ENCODE data around the gene ADAMTS12.

The ADAMTS12 gene

GRCh38 chr5:33595303-33595702 is 296.5 kb downstream of the ADAMTS12 start:
- Histone ChIP-seq H3K79me1 (replicated peaks; ENCODE audit: low read length, poor library complexity, severe bottlenecking) (no peaks in the 10 kb centered on the region), H3K4me1 (ENCODE audit: control insufficient read depth, insufficient read depth, low read depth, low read length) (no peaks in the 10 kb centered on the region), H3K36me3 (ENCODE audit: control insufficient read depth in 1 of 2, insufficient read depth in 2 of 2, low read depth in 1 of 2, low read length in 2 of 2) (peaks cover 3 to 29% of the 10 kb centered on the region in 2 experiments), H3K23ac (ENCODE audit: low read length in 2 of 2) (no peak overlapping the region), H4K8ac (ENCODE audit: low read length) (no peak overlapping the region), H3K27me3 (ENCODE audit: control insufficient read depth in 1 of 2, insufficient read depth in 1 of 2, low read length in 2 of 2) (no peaks in the 10 kb centered on the region), H2AK5ac (ENCODE audit: low read length, severe bottlenecking) (no peak overlapping the region), H3K4ac (ENCODE audit: low read depth in 1 of 2, low read length in 2 of 2) (no peak overlapping the region), H3K27ac (ENCODE audit: low read length, poor library complexity, severe bottlenecking) (no peak overlapping the region), H3K9ac (ENCODE audit: low read length) (no peak overlapping the region), H3K4me2 (ENCODE audit: low read length, poor library complexity, severe bottlenecking) (no peak overlapping the region), H2BK5ac (ENCODE audit: low read depth, low read length, poor library complexity, severe bottlenecking) (no peak overlapping the region), H3K18ac (ENCODE audit: low read depth in 1 of 2, low read length in 2 of 2) (no peak overlapping the region), H3K4me3 (ENCODE audit: insufficient read depth in 1 of 2, low read depth in 1 of 2, low read length in 2 of 2) (no peak overlapping the region), H2BK12ac (ENCODE audit: low read length in 2 of 2) (no peak overlapping the region), H2BK15ac (ENCODE audit: low read depth, poor library complexity, severe bottlenecking) (no peak overlapping the region), H4K91ac (ENCODE audit: low read length) (no peak overlapping the region), H3K14ac (ENCODE audit: low read length in 2 of 2) (no peak overlapping the region), H2AFZ (ENCODE audit: low read depth, low read length) (no peak overlapping the region), H2BK120ac (ENCODE audit: low read depth, low read length) (no peak overlapping the region), H3K9me3 (ENCODE audit: control insufficient read depth, low read length) (no peaks in the 10 kb centered on the region)
- WGBS = 88% methylated on average over 3 of the region's 4 CpGs
- no peak for DNase-seq

DNA sequence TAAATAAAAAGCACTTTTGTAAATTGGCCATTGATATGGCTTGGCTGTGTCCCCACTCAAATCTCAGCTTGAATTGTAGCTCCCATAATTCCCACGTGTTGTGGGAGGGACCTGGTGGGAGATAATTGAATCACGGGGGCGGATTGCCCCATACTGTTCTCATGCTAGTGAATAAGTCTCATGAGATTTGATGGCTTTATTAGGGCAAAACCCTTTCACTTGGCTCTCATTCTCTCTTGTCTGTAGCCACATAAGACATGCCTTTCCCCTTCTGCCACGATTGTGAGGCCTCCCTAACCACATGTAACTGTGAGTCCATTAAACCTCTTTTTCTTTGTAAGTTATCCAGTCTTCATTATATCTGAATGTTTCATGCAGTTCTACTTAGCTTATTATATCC is 297.8 kb downstream of the ADAMTS12 start:
- H3K27me3 ChIP-seq (ENCODE audit: control insufficient read depth in 1 of 2, insufficient read depth in 1 of 2, low read length in 2 of 2) = no peaks in the 10 kb centered on the region
- no peak overlapping the region for H4K91ac ChIP-seq (ENCODE audit: low read length)
- H4K8ac ChIP-seq (ENCODE audit: low read length) = no peak overlapping the region
- H3K36me3 ChIP-seq (ENCODE audit: control insufficient read depth in 1 of 2, insufficient read depth in 2 of 2, low read depth in 1 of 2, low read length in 2 of 2) = peaks cover 3 to 38% of the 10 kb centered on the region in 2 experiments
- H2BK120ac ChIP-seq (ENCODE audit: low read depth, low read length) = no peak overlapping the region
- H2BK15ac ChIP-seq (ENCODE audit: low read depth, poor library complexity, severe bottlenecking) = no peak overlapping the region
- no peak overlapping the region for H2BK5ac ChIP-seq (ENCODE audit: low read depth, low read length, poor library complexity, severe bottlenecking)
- no peak overlapping the region for H2AFZ ChIP-seq (ENCODE audit: low read depth, low read length)
- no peak overlapping the region for H2AK5ac ChIP-seq (ENCODE audit: low read length, severe bottlenecking)
- H3K14ac ChIP-seq (ENCODE audit: low read length in 2 of 2) = no peak overlapping the region
- no peak overlapping the region for H3K27ac ChIP-seq (ENCODE audit: low read length, poor library complexity, severe bottlenecking)
- no peak overlapping the region for H2BK12ac ChIP-seq (ENCODE audit: low read length in 2 of 2)
- no peaks in the 10 kb centered on the region for H3K79me1 ChIP-seq (replicated peaks; ENCODE audit: low read length, poor library complexity, severe bottlenecking)
- 98% methylated on average over 4 of the region's 4 CpGs for WGBS
- H3K23ac ChIP-seq (ENCODE audit: low read length in 2 of 2) = no peak overlapping the region
- DNase-seq = no peak
- H3K9ac ChIP-seq (ENCODE audit: low read length) = no peak overlapping the region
- no peak overlapping the region for H3K4ac ChIP-seq (ENCODE audit: low read depth in 1 of 2, low read length in 2 of 2)
- no peaks in the 10 kb centered on the region for H3K9me3 ChIP-seq (ENCODE audit: control insufficient read depth, low read length)
- H3K4me1 ChIP-seq (ENCODE audit: control insufficient read depth, insufficient read depth, low read depth, low read length) = no peaks in the 10 kb centered on the region
- no peak overlapping the region for H3K18ac ChIP-seq (ENCODE audit: low read depth in 1 of 2, low read length in 2 of 2)
- no peak overlapping the region for H3K4me3 ChIP-seq (ENCODE audit: insufficient read depth in 1 of 2, low read depth in 1 of 2, low read length in 2 of 2)
- no peak overlapping the region for H3K4me2 ChIP-seq (ENCODE audit: low read length, poor library complexity, severe bottlenecking)

DNA sequence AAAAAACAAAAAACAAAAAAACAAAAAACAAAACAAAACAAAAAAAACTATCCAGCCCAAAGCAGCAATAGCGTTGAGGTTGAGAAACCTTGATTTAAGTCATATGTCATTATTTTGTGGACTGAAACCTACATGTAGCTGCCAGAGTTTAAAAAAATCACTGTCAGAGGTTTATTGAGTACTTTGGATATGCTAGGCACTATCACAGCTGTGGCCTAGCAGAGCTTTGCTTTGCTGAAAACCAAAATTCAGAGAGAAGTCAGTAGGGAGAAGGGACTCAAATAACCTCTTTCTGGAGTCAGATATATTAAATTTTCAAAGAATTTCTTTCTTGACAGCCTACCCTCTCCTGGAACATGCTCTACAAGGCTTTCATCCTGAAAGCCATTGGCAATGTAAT is 299.5 kb downstream of the ADAMTS12 start:
- Histone ChIP-seq H3K4ac (ENCODE audit: low read depth in 1 of 2, low read length in 2 of 2) (no peak overlapping the region), H3K23ac (ENCODE audit: low read length in 2 of 2) (no peak overlapping the region), H3K27me3 (ENCODE audit: control insufficient read depth in 1 of 2, insufficient read depth in 1 of 2, low read length in 2 of 2) (no peaks in the 10 kb centered on the region), H2BK15ac (ENCODE audit: low read depth, poor library complexity, severe bottlenecking) (no peak overlapping the region), H2BK120ac (ENCODE audit: low read depth, low read length) (no peak overlapping the region), H3K4me2 (ENCODE audit: low read length, poor library complexity, severe bottlenecking) (no peak overlapping the region), H3K9me3 (ENCODE audit: control insufficient read depth, low read length) (no peaks in the 10 kb centered on the region), H2BK5ac (ENCODE audit: low read depth, low read length, poor library complexity, severe bottlenecking) (no peak overlapping the region), H3K14ac (ENCODE audit: low read length in 2 of 2) (no peak overlapping the region), H3K4me1 (ENCODE audit: control insufficient read depth, insufficient read depth, low read depth, low read length) (no peaks in the 10 kb centered on the region), H2AFZ (ENCODE audit: low read depth, low read length) (no peak overlapping the region), H4K91ac (ENCODE audit: low read length) (no peak overlapping the region), H3K36me3 (ENCODE audit: control insufficient read depth in 1 of 2, insufficient read depth in 2 of 2, low read depth in 1 of 2, low read length in 2 of 2) (peaks cover 11 to 55% of the 10 kb centered on the region in 2 experiments), H3K18ac (ENCODE audit: low read depth in 1 of 2, low read length in 2 of 2) (no peak overlapping the region), H2BK12ac (ENCODE audit: low read length in 2 of 2) (no peak overlapping the region), H4K8ac (ENCODE audit: low read length) (no peak overlapping the region), H3K79me1 (replicated peaks; ENCODE audit: low read length, poor library complexity, severe bottlenecking) (no peaks in the 10 kb centered on the region), H2AK5ac (ENCODE audit: low read length, severe bottlenecking) (no peak overlapping the region), H3K4me3 (ENCODE audit: insufficient read depth in 1 of 2, low read depth in 1 of 2, low read length in 2 of 2) (no peak overlapping the region), H3K9ac (ENCODE audit: low read length) (no peak overlapping the region), H3K27ac (ENCODE audit: low read length, poor library complexity, severe bottlenecking) (no peak overlapping the region)
- WGBS = 94% methylated on average over 1 of the region's 1 CpG
- DNase-seq = no peak

GRCh38 chr5:33588654-33589372 is 303.0 kb downstream of the ADAMTS12 start:
- no peak overlapping the region for H4K8ac ChIP-seq (ENCODE audit: low read length)
- no peak overlapping the region for H2BK15ac ChIP-seq (ENCODE audit: low read depth, poor library complexity, severe bottlenecking)
- no peaks in the 10 kb centered on the region for H3K4me1 ChIP-seq (ENCODE audit: control insufficient read depth, insufficient read depth, low read depth, low read length)
- no peak overlapping the region for H3K4ac ChIP-seq (ENCODE audit: low read depth in 1 of 2, low read length in 2 of 2)
- peaks cover 10 to 59% of the 10 kb centered on the region in 2 experiments for H3K36me3 ChIP-seq (ENCODE audit: control insufficient read depth in 1 of 2, insufficient read depth in 2 of 2, low read depth in 1 of 2, low read length in 2 of 2)
- H3K4me3 ChIP-seq (ENCODE audit: insufficient read depth in 1 of 2, low read depth in 1 of 2, low read length in 2 of 2) = no peak overlapping the region
- H2BK120ac ChIP-seq (ENCODE audit: low read depth, low read length) = no peak overlapping the region
- no peak overlapping the region for H3K23ac ChIP-seq (ENCODE audit: low read length in 2 of 2)
- 88% methylated on average over 16 of the region's 16 CpGs for WGBS
- no peaks in the 10 kb centered on the region for H3K27me3 ChIP-seq (ENCODE audit: control insufficient read depth in 1 of 2, insufficient read depth in 1 of 2, low read length in 2 of 2)
- H3K27ac ChIP-seq (ENCODE audit: low read length, poor library complexity, severe bottlenecking) = no peak overlapping the region
- no peaks in the 10 kb centered on the region for H3K79me1 ChIP-seq (replicated peaks; ENCODE audit: low read length, poor library complexity, severe bottlenecking)
- no peak overlapping the region for H2BK5ac ChIP-seq (ENCODE audit: low read depth, low read length, poor library complexity, severe bottlenecking)
- no peak overlapping the region for H3K14ac ChIP-seq (ENCODE audit: low read length in 2 of 2)
- no peak overlapping the region for H2BK12ac ChIP-seq (ENCODE audit: low read length in 2 of 2)
- H4K91ac ChIP-seq (ENCODE audit: low read length) = no peak overlapping the region
- no peak overlapping the region for H2AFZ ChIP-seq (ENCODE audit: low read depth, low read length)
- DNase-seq = no peak
- no peaks in the 10 kb centered on the region for H3K9me3 ChIP-seq (ENCODE audit: control insufficient read depth, low read length)
- no peak overlapping the region for H3K18ac ChIP-seq (ENCODE audit: low read depth in 1 of 2, low read length in 2 of 2)
- H2AK5ac ChIP-seq (ENCODE audit: low read length, severe bottlenecking) = no peak overlapping the region
- H3K4me2 ChIP-seq (ENCODE audit: low read length, poor library complexity, severe bottlenecking) = no peak overlapping the region
- no peak overlapping the region for H3K9ac ChIP-seq (ENCODE audit: low read length)

Measured in mesenchymal stem cell (in vitro differentiated cells and primary cell).